GM03348 (cell line): Measurements from ENCODE around the gene CBLB.
A peak's percentile ranks its signal among the peaks of the same experiment; 100 is the strongest.
"Not testable (repeated sequence)": the region's sequence is repeated elsewhere in the genome, so short reads cannot be mapped to it uniquely, and the experiment has no call there.

Experiments used
- DNase-seq: peaks from one replicate; pipeline ENCODE4 v3.0.0; 2012; ENCODE audit warnings: low spot score

The CBLB gene

GRCh38 chr3:105786241-105786640, 82.6 kb downstream of the CBLB start:
- no peak for DNase-seq

- DNase-seq = no peak
Measured at GRCh38 chr3:105785803-105786202, 83.0 kb downstream of the CBLB start.

GRCh38 chr3:105783631-105784030, 85.2 kb downstream of the CBLB start:
- DNase-seq = no peak

- peak; percentile 39 for DNase-seq
Measured at GRCh38 chr3:105781871-105782270, 86.9 kb downstream of the CBLB start.

GRCh38 chr3:105780107-105780506, 88.7 kb downstream of the CBLB start:
- peak; percentile 46 for DNase-seq

- no peak for DNase-seq
Measured at GRCh38 chr3:105775368-105775767, 93.4 kb downstream of the CBLB start.

GRCh38 chr3:105774444-105775180, 94.2 kb downstream of the CBLB start:
- no peak for DNase-seq

GRCh38 chr3:105773291-105773690, 95.5 kb downstream of the CBLB start:
- no peak for DNase-seq

- no peak for DNase-seq
Measured at GRCh38 chr3:105772635-105773034, 96.2 kb downstream of the CBLB start.

- no peak for DNase-seq
Measured at GRCh38 chr3:105771392-105771791, 97.4 kb downstream of the CBLB start.

- DNase-seq = no peak
Measured at GRCh38 chr3:105770410-105770809, 98.4 kb downstream of the CBLB start.

- DNase-seq = no peak
Measured at GRCh38 chr3:105767776-105768175, 101.0 kb downstream of the CBLB start.

GRCh38 chr3:105767216-105767615, 101.6 kb downstream of the CBLB start:
- no peak for DNase-seq

GRCh38 chr3:105765308-105765639, 103.5 kb downstream of the CBLB start:
- DNase-seq = no peak

GRCh38 chr3:105764378-105765307, 104.2 kb downstream of the CBLB start:
- DNase-seq = no peak

- DNase-seq = no peak
Measured at GRCh38 chr3:105763659-105764036, 105.2 kb downstream of the CBLB start.

GRCh38 chr3:105762749-105763658, 105.8 kb downstream of the CBLB start:
- DNase-seq = no peak

GRCh38 chr3:105762214-105762613, 106.6 kb downstream of the CBLB start:
- DNase-seq = not testable (repeated sequence)

GRCh38 chr3:105759442-105760078, 109.3 kb downstream of the CBLB start:
- DNase-seq = no peak

GRCh38 chr3:105758451-105758850, 110.4 kb downstream of the CBLB start:
- DNase-seq = no peak

- no peak for DNase-seq
Measured at GRCh38 chr3:105755121-105755886, 113.5 kb downstream of the CBLB start.
